Measurements from ENCODE around the gene TRAPPC2. TPM values are rescaled to one million over a fixed set of nuclear protein-coding genes. Genes with fewer than 3 reads are reported as not detected.
"Not testable (repeated sequence)": the region's sequence is repeated elsewhere in the genome, so short reads cannot be mapped to it uniquely, and the experiment has no call there.

TRAPPC2 gene
- polyA plus RNA-seq, 5 donors = 17.0 to 22.3 (median 17.8) TPM

GRCh38 chrX:13670197-13670596 lies 64.2 kb downstream of the TRAPPC2 start:
- DNase-seq = no peak

- DNase-seq = not testable (repeated sequence)
These were observed 64.7 kb downstream of the TRAPPC2 start for GRCh38 chrX:13669755-13670154.

- peak; percentile 55 for DNase-seq
These were observed 65.1 kb downstream of the TRAPPC2 start for GRCh38 chrX:13669246-13669737.

GRCh38 chrX:13667919-13668318 lies 66.5 kb downstream of the TRAPPC2 start:
- DNase-seq = no peak

- no peak for DNase-seq
These were observed 67.6 kb downstream of the TRAPPC2 start for GRCh38 chrX:13666836-13667235.

- no peak for DNase-seq
These were observed 70.4 kb downstream of the TRAPPC2 start for GRCh38 chrX:13664020-13664419.

- DNase-seq = no peak
These were observed 72.0 kb downstream of the TRAPPC2 start for GRCh38 chrX:13662355-13662791.

Other genes starting within 250 kb of the TRAPPC2 start
- gene EGFL6, start 165.0 kb downstream of the TRAPPC2 start, polyA plus RNA-seq (ENCODE audit: insufficient read depth in 1 of 5, insufficient read length in 5 of 5, low replicate concordance in 1 of 5) = 10 to 100 TPM; 63.5 to 88.2 (median 72.6) TPM
- 1 to 10 TPM; 5.3 to 7.7 (median 6.9) TPM for gene TCEANC, start 81.5 kb downstream of the TRAPPC2 start, polyA plus RNA-seq (ENCODE audit: insufficient read depth in 1 of 5, insufficient read length in 5 of 5, low replicate concordance in 1 of 5)
- gene RAB9A, start 45.5 kb downstream of the TRAPPC2 start, polyA plus RNA-seq (ENCODE audit: insufficient read depth in 1 of 5, insufficient read length in 5 of 5, low replicate concordance in 1 of 5) = 10 to 100 TPM; 21.8 to 27.1 (median 22.7) TPM
- 10 to 100 TPM; 50.4 to 80.4 (median 63.4) TPM for gene OFD1, start 128 bp upstream of the TRAPPC2 start, polyA plus RNA-seq (ENCODE audit: insufficient read depth in 1 of 5, insufficient read length in 5 of 5, low replicate concordance in 1 of 5)
- 10 to 100 TPM; 23.0 to 37.5 (median 34.2) TPM for gene GPM6B, start 82.5 kb upstream of the TRAPPC2 start, polyA plus RNA-seq (ENCODE audit: insufficient read depth in 1 of 5, insufficient read length in 5 of 5, low replicate concordance in 1 of 5)

Data from right lung (tissue), 5 donors.